ENCODE results near the gene JPH2.
"Not testable (repeated sequence)": the region's sequence is repeated elsewhere in the genome, so short reads cannot be mapped to it uniquely, and the experiment has no call there.

JPH2 gene

GRCh38 chr20:44159125-44159524 lies 27.9 kb downstream of the JPH2 start:
- DNase-seq (ENCODE audit: low read depth) = no peak

- no peak for DNase-seq (ENCODE audit: low read depth)
Observed at GRCh38 chr20:44157061-44157460, 29.9 kb downstream of the JPH2 start.

- DNase-seq (ENCODE audit: low read depth) = no peak
Observed at GRCh38 chr20:44154521-44155001, 32.4 kb downstream of the JPH2 start.

GRCh38 chr20:44153636-44154043 lies 33.3 kb downstream of the JPH2 start:
- peak; percentile 33 for DNase-seq (ENCODE audit: low read depth)

GRCh38 chr20:44151621-44152416 lies 35.2 kb downstream of the JPH2 start:
- no peak for DNase-seq (ENCODE audit: low read depth)

GRCh38 chr20:44146272-44146671 lies 40.7 kb downstream of the JPH2 start:
- DNase-seq (ENCODE audit: low read depth) = no peak

GRCh38 chr20:44145131-44145775 lies 41.7 kb downstream of the JPH2 start:
- DNase-seq (ENCODE audit: low read depth) = no peak

- DNase-seq (ENCODE audit: low read depth) = no peak
Observed at GRCh38 chr20:44143936-44144335, 43.1 kb downstream of the JPH2 start.

GRCh38 chr20:44142413-44142812 lies 44.6 kb downstream of the JPH2 start:
- DNase-seq (ENCODE audit: low read depth) = peak; percentile 31

GRCh38 chr20:44141873-44142272 lies 45.1 kb downstream of the JPH2 start:
- no peak for DNase-seq (ENCODE audit: low read depth)

- DNase-seq (ENCODE audit: low read depth) = no peak
Observed at GRCh38 chr20:44138867-44139266, 48.1 kb downstream of the JPH2 start.

GRCh38 chr20:44137266-44137801 lies 49.7 kb downstream of the JPH2 start:
- DNase-seq (ENCODE audit: low read depth) = no peak

GRCh38 chr20:44136579-44137265 lies 50.3 kb downstream of the JPH2 start:
- no peak for DNase-seq (ENCODE audit: low read depth)

GRCh38 chr20:44135417-44136204 lies 51.4 kb downstream of the JPH2 start:
- DNase-seq (ENCODE audit: low read depth) = no peak

- DNase-seq (ENCODE audit: low read depth) = no peak
Observed at GRCh38 chr20:44135012-44135412, 52.0 kb downstream of the JPH2 start.

GRCh38 chr20:44133424-44133823 lies 53.6 kb downstream of the JPH2 start:
- DNase-seq (ENCODE audit: low read depth) = no peak

GRCh38 chr20:44131704-44132103 lies 55.3 kb downstream of the JPH2 start:
- DNase-seq (ENCODE audit: low read depth) = no peak

- DNase-seq (ENCODE audit: low read depth) = no peak
Observed at GRCh38 chr20:44129911-44130718, 56.9 kb downstream of the JPH2 start.

- DNase-seq (ENCODE audit: low read depth) = not testable (repeated sequence)
Observed at GRCh38 chr20:44129300-44129699, 57.7 kb downstream of the JPH2 start.

- DNase-seq (ENCODE audit: low read depth) = no peak
Observed at GRCh38 chr20:44126445-44126844, 60.5 kb downstream of the JPH2 start.

All from stromal cell of bone marrow (primary cell).